ENCODE data around the gene NXN. TPM values are rescaled to one million over a fixed set of nuclear protein-coding genes. Genes with fewer than 3 reads are reported as not detected.
"Not testable (repeated sequence)": the region's sequence is repeated elsewhere in the genome, so short reads cannot be mapped to it uniquely, and the experiment has no call there.

The NXN gene
- polyA plus RNA-seq, 3 donors = not detected

DNA sequence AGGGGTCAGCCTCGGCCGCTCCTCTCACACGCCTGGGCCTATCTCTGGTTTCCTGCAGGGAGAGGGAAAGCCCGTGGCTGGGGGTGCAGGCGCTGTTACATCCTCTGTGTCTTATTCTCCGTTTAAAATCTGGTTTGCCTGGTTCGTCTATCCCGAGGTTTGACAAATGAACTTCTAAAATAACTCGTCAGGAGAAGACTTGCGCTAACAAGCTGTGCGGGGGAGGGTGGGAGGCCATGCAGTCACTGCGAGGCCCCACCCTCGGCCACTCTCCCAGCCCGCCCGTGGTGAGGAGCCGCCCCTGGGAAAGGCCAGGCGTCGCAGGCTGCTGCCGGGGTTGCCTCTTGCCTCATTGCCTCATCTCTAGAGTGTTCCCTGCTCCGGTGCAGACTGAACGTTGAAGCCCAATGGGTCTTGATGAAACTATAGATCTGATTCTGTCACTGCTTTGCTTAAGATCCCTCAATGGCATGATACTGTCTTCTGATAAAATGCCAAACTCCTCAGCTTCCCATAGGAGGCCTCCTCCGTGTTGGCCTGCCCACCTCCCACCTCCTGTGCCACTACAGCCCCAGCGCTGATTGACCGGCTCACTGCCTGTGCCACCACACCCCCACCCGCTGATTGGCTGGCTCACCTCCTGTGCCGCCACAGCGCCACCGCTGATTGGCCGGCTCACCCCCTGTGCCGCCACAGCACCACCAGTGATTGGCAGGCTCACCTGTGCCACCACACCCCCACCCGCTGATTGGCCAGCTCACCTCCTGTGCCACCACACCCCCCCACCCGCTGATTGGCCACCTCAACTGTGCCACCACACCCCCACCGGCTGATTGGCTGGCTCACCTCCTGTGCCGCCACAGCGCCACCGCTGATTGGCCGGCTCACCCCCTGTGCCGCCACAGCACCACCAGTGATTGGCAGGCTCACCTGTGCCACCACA, 189.4 kb downstream of the NXN start:
- H3K4me2 ChIP-seq (replicated peaks; ENCODE audit: extremely low read depth, low read length, poor library complexity, severe bottlenecking) = not testable (repeated sequence)

DNA sequence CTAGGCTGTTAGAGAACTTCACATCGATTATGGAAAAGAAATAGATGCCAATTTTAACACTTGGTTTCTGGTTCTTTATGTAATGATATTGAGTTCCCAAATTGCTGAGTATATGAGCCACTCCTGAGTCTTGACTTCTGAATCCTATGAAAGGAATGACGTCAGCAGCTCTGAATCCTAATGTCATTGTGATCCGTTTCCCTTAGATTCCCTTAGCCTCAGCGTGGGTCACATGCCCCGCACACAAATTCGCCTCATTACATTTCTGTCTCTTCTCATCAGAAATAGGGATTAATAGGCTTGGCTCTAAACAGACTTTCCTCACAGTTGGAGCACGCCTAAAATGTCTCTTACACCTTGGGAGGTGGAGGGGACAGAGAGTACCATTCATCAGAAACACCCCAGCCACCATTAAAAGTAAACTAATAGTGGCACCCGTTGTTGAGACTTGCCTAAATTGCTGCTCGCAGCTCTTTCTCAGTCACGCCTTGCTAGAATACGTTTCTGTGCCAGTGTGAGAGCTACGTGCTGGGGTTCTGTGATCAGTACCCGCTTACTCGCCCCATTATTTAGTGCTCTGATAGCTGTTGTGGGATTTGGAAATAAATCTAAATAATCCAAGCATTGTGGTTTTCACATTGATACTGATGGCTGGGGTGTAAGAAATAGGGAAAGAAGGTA, 190.3 kb downstream of the NXN start:
- Histone ChIP-seq H4K20me1 (ENCODE audit: insufficient read depth, low read length) (no peaks in the 10 kb centered on the region), H3K4me2 (replicated peaks; ENCODE audit: extremely low read depth, low read length, poor library complexity, severe bottlenecking) (no peak overlapping the region), H3K27ac (ENCODE audit: low read depth in 1 of 2, low read length in 2 of 2) (no peak overlapping the region), H3K4me3 (replicated peaks in 1 of 3; ENCODE audit: low read depth in 2 of 3, low read length in 3 of 3) (no peak overlapping the region), H2AFZ (ENCODE audit: insufficient read depth, low read depth, low read length, poor library complexity, severe bottlenecking) (no peak overlapping the region), H3K4me1 (ENCODE audit: control insufficient read depth in 1 of 2, insufficient read depth in 2 of 2, low read length in 2 of 2) (no peaks in the 10 kb centered on the region), H3K36me3 (replicated peaks in 1 of 2; ENCODE audit: control insufficient read depth in 1 of 2, insufficient read depth in 2 of 2, low read length in 2 of 2) (peaks cover 51 to 71% of the 10 kb centered on the region in 2 donors), H3K9ac (ENCODE audit: insufficient read depth, low read length, poor library complexity, severe bottlenecking) (no peak overlapping the region), H3K79me2 (ENCODE audit: insufficient read depth, low read length) (peaks cover 3% of the 10 kb centered on the region), H3K27me3 (ENCODE audit: control insufficient read depth in 2 of 2, insufficient read depth in 2 of 2, low read length in 2 of 2) (no peaks in the 10 kb centered on the region), H3K9me3 (replicated peaks in 1 of 2; ENCODE audit: control insufficient read depth in 1 of 2, insufficient read depth in 1 of 2, low read length in 2 of 2) (no peaks in the 10 kb centered on the region)
- Mint-ChIP-seq H3K27me3 (ENCODE audit: low read depth in 3 of 3) (peaks cover 0 to 5% (median 2%) of the 10 kb centered on the region in 3 donors), H3K4me1 (no peaks in the 10 kb centered on the region), H3K27ac (peak overlapping the region in 1 of 7 donors; percentile 48), H3K9me3 (peaks cover 0 to 3% (median 0%) of the 10 kb centered on the region in 7 donors), H3K4me3 (no peak overlapping the region), H3K36me3 (peaks cover 63 to 78% of the 10 kb centered on the region in 2 donors)
- TF ChIP-seq, protein P1, sequence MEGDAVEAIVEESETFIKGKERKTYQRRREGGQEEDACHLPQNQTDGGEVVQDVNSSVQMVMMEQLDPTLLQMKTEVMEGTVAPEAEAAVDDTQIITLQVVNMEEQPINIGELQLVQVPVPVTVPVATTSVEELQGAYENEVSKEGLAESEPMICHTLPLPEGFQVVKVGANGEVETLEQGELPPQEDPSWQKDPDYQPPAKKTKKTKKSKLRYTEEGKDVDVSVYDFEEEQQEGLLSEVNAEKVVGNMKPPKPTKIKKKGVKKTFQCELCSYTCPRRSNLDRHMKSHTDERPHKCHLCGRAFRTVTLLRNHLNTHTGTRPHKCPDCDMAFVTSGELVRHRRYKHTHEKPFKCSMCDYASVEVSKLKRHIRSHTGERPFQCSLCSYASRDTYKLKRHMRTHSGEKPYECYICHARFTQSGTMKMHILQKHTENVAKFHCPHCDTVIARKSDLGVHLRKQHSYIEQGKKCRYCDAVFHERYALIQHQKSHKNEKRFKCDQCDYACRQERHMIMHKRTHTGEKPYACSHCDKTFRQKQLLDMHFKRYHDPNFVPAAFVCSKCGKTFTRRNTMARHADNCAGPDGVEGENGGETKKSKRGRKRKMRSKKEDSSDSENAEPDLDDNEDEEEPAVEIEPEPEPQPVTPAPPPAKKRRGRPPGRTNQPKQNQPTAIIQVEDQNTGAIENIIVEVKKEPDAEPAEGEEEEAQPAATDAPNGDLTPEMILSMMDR (IDR thresholded peaks at IDR 0.05) = no peak
- intact Hi-C loops (cut with micrococcal nuclease) = no loop called here
- DNase-seq = no peak
- 100% methylated on average over 6 of the region's 14 CpGs for WGBS (ENCODE audit: insufficient coverage)

More for the DNA sequence above, 189.4 kb downstream of the NXN start:
- not testable (repeated sequence) for H3K27me3 ChIP-seq (ENCODE audit: control insufficient read depth in 2 of 2, insufficient read depth in 2 of 2, low read length in 2 of 2); H3K4me1 ChIP-seq (ENCODE audit: control insufficient read depth in 1 of 2, insufficient read depth in 2 of 2, low read length in 2 of 2); DNase-seq; H3K27me3 Mint-ChIP-seq (ENCODE audit: low read depth in 3 of 3); H3K9ac ChIP-seq (ENCODE audit: insufficient read depth, low read length, poor library complexity, severe bottlenecking); H3K4me3 Mint-ChIP-seq; H2AFZ ChIP-seq (ENCODE audit: insufficient read depth, low read depth, low read length, poor library complexity, severe bottlenecking); H3K79me2 ChIP-seq (ENCODE audit: insufficient read depth, low read length); H3K4me1 Mint-ChIP-seq; H3K9me3 ChIP-seq (replicated peaks in 1 of 2; ENCODE audit: control insufficient read depth in 1 of 2, insufficient read depth in 1 of 2, low read length in 2 of 2); H4K20me1 ChIP-seq (ENCODE audit: insufficient read depth, low read length); H3K4me3 ChIP-seq (replicated peaks in 1 of 3; ENCODE audit: low read depth in 2 of 3, low read length in 3 of 3); H3K9me3 Mint-ChIP-seq; H3K27ac ChIP-seq (ENCODE audit: low read depth in 1 of 2, low read length in 2 of 2)
- 93% methylated on average over 18 of the region's 38 CpGs for WGBS (ENCODE audit: insufficient coverage)
- H3K36me3 ChIP-seq (replicated peaks in 1 of 2; ENCODE audit: control insufficient read depth in 1 of 2, insufficient read depth in 2 of 2, low read length in 2 of 2) = peaks cover 51 to 64% of the 10 kb centered on the region in 2 donors
- intact Hi-C loops (cut with micrococcal nuclease) = loop anchor here in 1 of 2 donors (5.0 kb wide), 1 partner anchor 192 kb away; no protein-coding TSS in a partner anchor
- peaks cover 57 to 72% of the 10 kb centered on the region in 2 donors for H3K36me3 Mint-ChIP-seq
- H3K27ac Mint-ChIP-seq = peak overlapping the region in 1 of 7 donors; percentile 19
